Fibroblast of skin of right biceps (primary cell): Measurements from ENCODE around the gene DAPK1.
"Not testable (repeated sequence)": the region's sequence is repeated elsewhere in the genome, so short reads cannot be mapped to it uniquely, and the experiment has no call there.

Experiments used
- DNase-seq: peaks from one replicate; pipeline ENCODE4 v3.0.0-alpha.2; 2013

Gene DAPK1

GRCh38 chr9:87718852-87719612 lies 221.4 kb downstream of the DAPK1 start:
- no peak for DNase-seq

- DNase-seq = no peak
These were observed 222.5 kb downstream of the DAPK1 start for GRCh38 chr9:87720173-87720572.

GRCh38 chr9:87722393-87723088 lies 224.9 kb downstream of the DAPK1 start:
- DNase-seq = no peak

GRCh38 chr9:87725356-87725899 lies 227.8 kb downstream of the DAPK1 start:
- DNase-seq = peak; percentile 28

GRCh38 chr9:87725900-87726709 lies 228.4 kb downstream of the DAPK1 start, which contains the start of gene CTSL:
Gene CTSL, plus strand, starts transcription at chr9:87726119. Its CDS starts 1,485 bp downstream, at chr9:87727604.
- DNase-seq = peak; percentile 77

GRCh38 chr9:87729246-87729645 lies 231.6 kb downstream of the DAPK1 start:
- no peak for DNase-seq

GRCh38 chr9:87731321-87731720 lies 233.7 kb downstream of the DAPK1 start:
- no peak for DNase-seq

- DNase-seq = no peak
These were observed 234.7 kb downstream of the DAPK1 start for GRCh38 chr9:87732344-87732743.

- no peak for DNase-seq
These were observed 235.1 kb downstream of the DAPK1 start for GRCh38 chr9:87732756-87733155.

GRCh38 chr9:87733273-87734052 lies 235.8 kb downstream of the DAPK1 start:
- DNase-seq = no peak

- DNase-seq = no peak
These were observed 236.4 kb downstream of the DAPK1 start for GRCh38 chr9:87734106-87734505.

- no peak for DNase-seq
These were observed 241.9 kb downstream of the DAPK1 start for GRCh38 chr9:87739546-87739945.

- DNase-seq = no peak
These were observed 242.5 kb downstream of the DAPK1 start for GRCh38 chr9:87740209-87740608.

GRCh38 chr9:87741326-87741725 lies 243.7 kb downstream of the DAPK1 start:
- no peak for DNase-seq

GRCh38 chr9:87741891-87742290 lies 244.2 kb downstream of the DAPK1 start:
- DNase-seq = no peak

GRCh38 chr9:87742813-87743428 lies 245.3 kb downstream of the DAPK1 start:
- DNase-seq = peak; percentile 6

GRCh38 chr9:87744247-87744646 lies 246.6 kb downstream of the DAPK1 start:
- not testable (repeated sequence) for DNase-seq

GRCh38 chr9:87746186-87746585 lies 248.5 kb downstream of the DAPK1 start:
- no peak for DNase-seq

GRCh38 chr9:87748881-87749280 lies 251.2 kb downstream of the DAPK1 start:
- DNase-seq = no peak

- no peak for DNase-seq
These were observed 251.8 kb downstream of the DAPK1 start for GRCh38 chr9:87749335-87750035.

- DNase-seq = no peak
These were observed 253.1 kb downstream of the DAPK1 start for GRCh38 chr9:87750726-87751125.
